RWPE1 (cell line): ENCODE data around the gene C11orf52.
A peak's percentile ranks its signal among the peaks of the same experiment; 100 is the strongest.
"Not testable (repeated sequence)": the region's sequence is repeated elsewhere in the genome, so short reads cannot be mapped to it uniquely, and the experiment has no call there.

ENCODE experiments used
- CTCF ChIA-PET: fragments of 350-600 bp; sonication (Branson Sonifier 250); formaldehyde crosslinking; extraction: SDS; loops from one replicate; lab custom pipeline; 2021; lab: Yijun Ruan, JAX
- POLR2A ChIA-PET: fragments of 400-600 bp; formaldehyde crosslinking; extraction: SDS; loops from one replicate; lab custom pipeline; 2020; ENCODE audit warnings: antibody characterized with exemption; ENCODE audit not compliant: low non-redundant PET; lab: Yijun Ruan, JAX
- DNase-seq: peaks from one replicate; pipeline ENCODE4 v3.0.0; 2012; ENCODE audit warnings: low spot score
- H3K27ac ChIP-seq: fragments of 450-650 bp; 2 replicates; pipeline ENCODE4 v1.5.1; 2017
- TF ChIP-seq, protein P1 (sequence below): fragments of 450-650 bp; conservative IDR thresholded peaks from 2 replicates; pipeline ENCODE4 v1.5.1; 2017; ENCODE audit warnings: low read depth, mild to moderate bottlenecking

Gene C11orf52

DNA sequence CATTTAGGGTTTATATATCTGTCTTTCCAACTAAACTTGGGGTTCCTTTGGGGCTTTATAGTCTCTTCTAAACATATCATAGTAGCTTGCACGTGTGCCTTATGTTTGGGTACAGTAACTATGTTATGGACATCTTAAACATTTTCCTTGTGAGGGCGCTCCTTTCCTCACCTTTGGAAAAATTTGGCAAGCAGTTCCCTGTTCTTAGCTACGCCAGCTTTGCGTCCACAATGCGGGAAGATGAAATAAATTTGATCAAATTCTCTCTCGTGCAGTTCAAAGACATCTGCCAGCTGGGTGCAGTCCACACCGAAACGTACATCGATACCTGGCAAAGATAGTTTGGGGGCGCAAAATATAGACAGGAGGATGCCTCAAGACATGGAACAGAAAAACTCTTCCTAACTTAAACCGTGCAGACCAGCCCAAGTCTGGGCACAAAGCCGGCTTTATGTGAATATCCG is 40.3 kb upstream of the C11orf52 start:
- ChIA-PET POLR2A (no interaction called here), CTCF (interaction anchor here (0.7 to 1.0 kb wide), 3 partner anchors 33 to 1411 kb away, joined by 3 read pairs; partner anchors contain the start of gene CRYAB)
- no peak for DNase-seq
- peak overlapping the region; percentile 89 for H3K27ac ChIP-seq
- TF ChIP-seq, protein P1, sequence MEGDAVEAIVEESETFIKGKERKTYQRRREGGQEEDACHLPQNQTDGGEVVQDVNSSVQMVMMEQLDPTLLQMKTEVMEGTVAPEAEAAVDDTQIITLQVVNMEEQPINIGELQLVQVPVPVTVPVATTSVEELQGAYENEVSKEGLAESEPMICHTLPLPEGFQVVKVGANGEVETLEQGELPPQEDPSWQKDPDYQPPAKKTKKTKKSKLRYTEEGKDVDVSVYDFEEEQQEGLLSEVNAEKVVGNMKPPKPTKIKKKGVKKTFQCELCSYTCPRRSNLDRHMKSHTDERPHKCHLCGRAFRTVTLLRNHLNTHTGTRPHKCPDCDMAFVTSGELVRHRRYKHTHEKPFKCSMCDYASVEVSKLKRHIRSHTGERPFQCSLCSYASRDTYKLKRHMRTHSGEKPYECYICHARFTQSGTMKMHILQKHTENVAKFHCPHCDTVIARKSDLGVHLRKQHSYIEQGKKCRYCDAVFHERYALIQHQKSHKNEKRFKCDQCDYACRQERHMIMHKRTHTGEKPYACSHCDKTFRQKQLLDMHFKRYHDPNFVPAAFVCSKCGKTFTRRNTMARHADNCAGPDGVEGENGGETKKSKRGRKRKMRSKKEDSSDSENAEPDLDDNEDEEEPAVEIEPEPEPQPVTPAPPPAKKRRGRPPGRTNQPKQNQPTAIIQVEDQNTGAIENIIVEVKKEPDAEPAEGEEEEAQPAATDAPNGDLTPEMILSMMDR = no peak

DNA sequence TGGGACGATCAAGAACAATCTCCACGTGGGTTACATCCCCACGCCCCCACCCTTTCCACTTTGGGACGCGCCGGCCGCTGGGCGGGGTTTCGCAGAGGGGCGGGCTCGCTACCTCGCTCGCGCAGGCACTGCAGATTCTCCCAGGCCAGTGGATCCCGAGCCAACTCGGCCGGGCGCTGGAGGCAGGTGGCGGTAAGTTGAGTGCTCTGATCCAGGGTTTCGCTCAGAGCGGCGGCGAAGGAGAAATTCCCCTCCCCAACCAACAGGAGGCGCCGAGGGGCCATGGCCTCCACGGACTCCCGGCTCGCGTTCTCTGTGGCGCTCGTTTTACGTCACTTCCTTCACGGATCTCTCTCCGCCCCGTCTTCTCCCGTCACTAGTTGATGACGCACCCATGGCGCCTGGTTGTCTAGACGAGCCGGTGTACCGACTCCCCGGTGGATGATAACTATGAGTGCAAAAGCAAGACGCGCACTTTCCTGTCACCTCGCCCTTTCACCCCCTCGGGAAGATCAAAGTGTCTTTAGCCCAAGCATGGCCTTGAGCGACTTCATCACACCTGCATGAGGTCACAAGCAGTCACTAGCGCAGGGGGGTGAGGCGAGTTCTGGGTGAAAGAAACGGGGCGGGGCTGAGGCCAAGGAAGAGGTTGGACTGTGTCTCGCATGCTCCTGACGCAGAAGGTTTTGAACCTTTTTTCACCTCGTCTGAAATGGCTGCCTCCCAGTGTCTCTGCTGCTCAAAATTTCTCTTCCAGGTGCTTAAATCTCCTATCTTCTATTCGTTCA is 39.7 kb upstream of the C11orf52 start, which contains the start of the genes CFAP68 and FDXACB1:
Gene CFAP68, plus strand, starts transcription at position 693 of the 788 bp plus-strand sequence. Its CDS starts 20 bp downstream, at position 713.
Gene FDXACB1, minus strand, starts transcription at position 317 of the 788 bp plus-strand sequence. Its CDS starts 33 bp downstream, at position 284.
- CTCF ChIA-PET = interaction anchor here (0.7 to 1.0 kb wide), 2 partner anchors 32 to 1410 kb away, joined by 3 read pairs; partner anchors contain the start of gene CRYAB
- TF ChIP-seq, protein P1 = peak; percentile 97
- POLR2A ChIA-PET = interaction anchor here (1.0 kb wide), 1 partner anchor 48 kb away, joined by 4 read pairs; no protein-coding TSS in a partner anchor
- peak; percentile 95 for DNase-seq
- peak within 1 kb of the TSS; percentile 89 for H3K27ac ChIP-seq

DNA sequence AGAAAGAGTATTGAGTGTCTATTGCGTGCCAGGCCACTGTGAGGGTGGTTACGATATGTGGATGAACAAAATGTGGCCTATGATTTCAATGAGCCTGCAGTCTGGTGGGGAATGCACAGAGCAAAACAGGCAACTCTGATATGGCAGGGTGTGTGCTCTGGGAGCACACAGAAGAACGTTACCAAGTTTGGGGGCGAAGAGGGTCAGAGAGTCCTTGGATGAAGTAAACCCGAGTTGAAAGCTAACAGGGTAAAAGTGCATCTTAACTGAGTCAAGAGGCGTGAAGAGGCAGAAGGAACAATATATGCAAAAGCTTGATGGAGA is 39.1 kb upstream of the C11orf52 start:
- no peak for DNase-seq
- ChIA-PET POLR2A (interaction anchor here (1.0 kb wide), 1 partner anchor 47 kb away, joined by 4 read pairs; no protein-coding TSS in a partner anchor), CTCF (interaction anchor here (0.9 kb wide), 1 partner anchor 34 kb away, joined by 3 read pairs; no protein-coding TSS in a partner anchor)
- peak overlapping the region; percentile 89 for H3K27ac ChIP-seq
- TF ChIP-seq, protein P1 = no peak

DNA sequence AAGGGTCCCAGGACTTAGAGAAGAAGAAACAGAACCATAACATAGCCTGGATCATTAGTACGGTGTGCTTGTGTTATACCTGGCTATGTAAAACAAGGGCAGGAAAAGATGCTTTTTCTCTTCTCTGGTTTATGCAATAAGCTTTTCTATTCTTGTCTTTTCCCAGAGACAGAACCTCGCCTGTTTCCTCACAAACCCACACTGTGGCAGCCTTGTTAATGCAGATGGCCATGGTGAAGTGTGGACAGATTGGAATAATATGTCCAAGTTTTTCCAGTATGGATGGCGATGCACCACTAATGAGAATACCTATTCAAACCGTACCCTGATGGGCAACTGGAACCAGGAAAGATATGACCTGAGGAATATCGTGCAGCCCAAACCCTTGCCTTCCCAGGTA is 36.5 kb upstream of the C11orf52 start:
- DNase-seq = no peak
- CTCF ChIA-PET = interaction anchor here (0.6 kb wide), 1 partner anchor 11 kb away, joined by 5 read pairs; the partner anchor contains the start of gene ALG9
- H3K27ac ChIP-seq = no peak overlapping the region
- TF ChIP-seq, protein P1 = no peak
- POLR2A ChIA-PET = no interaction called here

DNA sequence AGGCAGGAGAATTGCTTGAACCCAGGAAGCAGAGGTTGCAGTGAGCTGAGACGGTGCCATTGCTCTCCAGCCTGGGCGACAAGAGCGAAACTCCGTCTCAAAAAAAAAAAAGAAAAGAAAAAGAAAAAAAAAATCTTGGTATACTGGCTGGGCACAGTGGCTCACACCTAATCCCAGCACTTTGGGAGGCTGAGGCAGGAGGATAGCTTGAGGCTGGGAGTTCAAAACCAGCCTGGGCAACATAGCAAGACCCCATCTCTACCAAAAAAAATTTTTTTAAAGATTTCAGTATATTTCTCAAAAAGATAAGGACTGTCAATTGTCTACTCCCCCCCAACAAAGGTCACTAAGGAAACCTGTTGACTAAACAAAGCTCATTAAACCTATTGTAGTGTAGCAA is 33.7 kb upstream of the C11orf52 start:
- CTCF ChIA-PET = interaction anchor here (1.5 kb wide), 1 partner anchor 97 kb away, joined by 3 read pairs; no protein-coding TSS in a partner anchor
- POLR2A ChIA-PET, DNase-seq, H3K27ac ChIP-seq: not testable (repeated sequence)

DNA sequence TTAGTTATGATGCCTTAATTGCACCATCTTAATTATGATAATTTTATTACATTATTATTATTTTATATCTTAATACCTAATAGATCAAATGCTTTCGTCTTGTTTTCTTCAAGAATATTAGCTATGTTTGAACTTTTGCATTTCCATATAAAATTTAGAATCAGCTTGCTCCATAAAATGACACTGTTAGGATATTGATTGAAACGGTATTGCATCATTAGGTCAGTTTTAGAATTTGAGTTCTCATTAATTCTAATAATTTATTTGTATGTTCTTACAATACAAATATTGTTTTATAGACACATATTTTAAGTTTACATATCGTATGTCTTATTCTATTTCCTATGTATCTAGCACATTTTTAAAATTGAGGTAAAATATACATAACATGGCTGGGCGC is 32.7 kb upstream of the C11orf52 start:
- CTCF ChIA-PET = interaction anchor here (0.7 to 1.5 kb wide), 4 partner anchors 73 to 403 kb away, joined by 3 to 5 read pairs (median 4); no protein-coding TSS in a partner anchor
- no peak for DNase-seq
- H3K27ac ChIP-seq = no peak overlapping the region
- TF ChIP-seq, protein P1 = no peak
- POLR2A ChIA-PET = no interaction called here
